NCI-H748 (cell line): ENCODE data around the gene CNTN1.

Experiments used
- DNase-seq: peaks from one replicate; lab custom pipeline; 2025; ENCODE audit not compliant: unreplicated experiment; lab: John Stamatoyannopoulos, UW

Gene CNTN1

GRCh38 chr12:41100572-41100971, 408.3 kb downstream of the CNTN1 start:
- DNase-seq, result no peak

- DNase-seq, result no peak
These were observed 409.6 kb downstream of the CNTN1 start for GRCh38 chr12:41101806-41102205.

GRCh38 chr12:41103614-41104013, 411.4 kb downstream of the CNTN1 start:
- no peak for DNase-seq

- no peak for DNase-seq
These were observed 414.1 kb downstream of the CNTN1 start for GRCh38 chr12:41106315-41106714.

- DNase-seq, result no peak
These were observed 415.8 kb downstream of the CNTN1 start for GRCh38 chr12:41108032-41108431.

- no peak for DNase-seq
These were observed 420.7 kb downstream of the CNTN1 start for GRCh38 chr12:41112903-41113302.

GRCh38 chr12:41120211-41120610, 428.0 kb downstream of the CNTN1 start:
- DNase-seq, result no peak

GRCh38 chr12:41121374-41121773, 429.1 kb downstream of the CNTN1 start:
- no peak for DNase-seq
